A673 (cell line): ENCODE data around the gene CBLB. TPM values are rescaled to one million over a fixed set of nuclear protein-coding genes. Genes with fewer than 3 reads are reported as not detected.

ENCODE experiments used
- BruUV-seq: library from RNA; stranded (reverse); fragments of 400-500 nt; replicated peaks from 2 replicates; lab custom pipeline; 2021; lab: Mats Ljungman, UMichigan
- CTCF ChIA-PET: fragments of 300-600 bp; sonication (Branson Sonifier 250); formaldehyde crosslinking; loops from one replicate; lab custom pipeline; 2022; ENCODE audit warnings: antibody characterized with exemption; lab: Charles Lee
- POLR2A ChIA-PET: fragments of 300-600 bp; sonication (Branson Sonifier 250); formaldehyde crosslinking; loops from one replicate; lab custom pipeline; 2022; ENCODE audit warnings: antibody characterized with exemption; ENCODE audit not compliant: low non-redundant PET; lab: Charles Lee
- DNase-seq: peaks from one replicate; pipeline ENCODE4 v3.0.0-alpha.2; 2015; ENCODE audit warnings: low spot score
- H3K27ac ChIP-seq: fragments of 200-600 bp; sonication (generic); 2 replicates; pipeline ENCODE4 v1.5.1; 2016; ENCODE audit warnings: mixed run types, low read depth, mild to moderate bottlenecking, mixed read lengths, antibody characterized with exemption, low read length; ENCODE audit not compliant: poor library complexity, severe bottlenecking
- H3K27me3 ChIP-seq: fragments of 200-600 bp; sonication (generic); replicated peaks from 2 replicates; pipeline ENCODE4 v1.6.1; 2017; ENCODE audit warnings: mixed run types, low read depth, mild to moderate bottlenecking, mixed read lengths, antibody characterized with exemption, low read length; ENCODE audit not compliant: insufficient read depth, poor library complexity
- H3K36me3 ChIP-seq: fragments of 200-600 bp; sonication (generic); 2 replicates; pipeline ENCODE4 v1.6.1; 2016; ENCODE audit warnings: mixed run types, mild to moderate bottlenecking, mixed read lengths, antibody characterized with exemption, low read length; ENCODE audit not compliant: insufficient read depth, poor library complexity, severe bottlenecking
- H3K4me1 ChIP-seq: fragments of 200-600 bp; sonication (generic); 2 replicates; pipeline ENCODE4 v1.6.1; 2017; ENCODE audit warnings: mixed run types, mild to moderate bottlenecking, mixed read lengths, antibody characterized with exemption, low read length; ENCODE audit not compliant: insufficient read depth, poor library complexity, severe bottlenecking
- H3K4me3 ChIP-seq: fragments of 200-600 bp; sonication (generic); 2 replicates; pipeline ENCODE4 v1.5.1; 2016; ENCODE audit warnings: low read depth, mixed run types, mild to moderate bottlenecking, mixed read lengths, low read length; ENCODE audit not compliant: poor library complexity, severe bottlenecking
- H3K9me3 ChIP-seq: fragments of 200-600 bp; sonication (generic); 2 replicates; pipeline ENCODE4 v1.6.1; 2016; ENCODE audit warnings: mixed run types, low read depth, mild to moderate bottlenecking, mixed read lengths, antibody characterized with exemption, low read length; ENCODE audit not compliant: poor library complexity, severe bottlenecking
- CTCF ChIP-seq: fragments of 300-800, 200-600 bp; sonication (generic); conservative IDR thresholded peaks from 2 replicates; pipeline ENCODE4 v1.5.1; 2017; ENCODE audit warnings: low read depth, mild to moderate bottlenecking, antibody characterized with exemption, low read length, moderate library complexity, mixed read lengths
- EZH2 ChIP-seq: fragments of 200-600 bp; sonication (generic); IDR thresholded peaks from 2 replicates; pipeline ENCODE4 v1.6.1; 2017; ENCODE audit warnings: borderline replicate concordance, low read depth, mild to moderate bottlenecking, mixed read lengths, antibody characterized with exemption, low read length; ENCODE audit not compliant: poor library complexity, severe bottlenecking
- intact Hi-C: fragments of 100-400 bp; cut with micrococcal nuclease; formaldehyde crosslinking; loops from one replicate; pipeline ENCODE4 v1.10.0; 2022; ENCODE audit not compliant: unreplicated experiment
- total RNA-seq: library from RNA; stranded (reverse); gene quantifications from 2 replicates; pipeline ENCODE4 v1.2.3, GENCODE V29; 2021

CBLB gene
- total RNA-seq, 1 experiment from 2014 or later: 23.3 TPM

DNA sequence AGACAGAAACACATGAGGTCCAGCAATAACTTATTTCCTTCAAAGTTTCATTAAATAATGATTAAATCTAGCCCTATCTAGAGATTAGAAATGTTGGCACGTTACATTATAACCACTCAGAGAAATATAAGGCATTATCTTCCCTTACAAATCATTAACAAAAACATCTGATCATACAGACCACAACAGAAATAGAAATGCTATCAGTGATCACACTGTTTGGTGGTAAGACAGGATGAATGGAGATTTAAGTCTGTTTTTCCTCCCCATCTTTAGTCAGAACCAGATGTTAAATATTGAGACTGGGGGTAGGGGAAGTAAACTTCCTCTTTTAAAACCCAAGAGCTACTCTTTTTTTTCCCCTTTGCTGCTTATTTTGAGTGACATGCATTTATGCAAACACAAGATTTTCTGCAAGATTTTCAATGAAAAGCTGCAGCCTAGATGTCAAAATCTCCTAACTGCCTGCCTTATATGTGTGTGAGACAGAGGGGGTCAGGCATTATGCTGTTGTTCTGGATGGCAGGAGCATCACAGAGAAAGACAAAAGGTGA is 70.4 kb downstream of the CBLB start:
- CTCF ChIA-PET: no interaction called here
- DNase-seq: no peak
- Histone ChIP-seq H3K4me3 (no peak overlapping the region), H3K36me3 (no peaks in the 10 kb centered on the region), H3K27me3 (no peaks in the 10 kb centered on the region), H3K4me1 (peaks cover 33% of the 10 kb centered on the region), H3K27ac (no peak overlapping the region), H3K9me3 (peaks cover 6% of the 10 kb centered on the region)
- intact Hi-C loops: no loop called here
- no peak for TF ChIP-seq CTCF
- TF ChIP-seq EZH2: no peak
- POLR2A ChIA-PET: no interaction called here
- BruUV-seq: no TSS peak

DNA sequence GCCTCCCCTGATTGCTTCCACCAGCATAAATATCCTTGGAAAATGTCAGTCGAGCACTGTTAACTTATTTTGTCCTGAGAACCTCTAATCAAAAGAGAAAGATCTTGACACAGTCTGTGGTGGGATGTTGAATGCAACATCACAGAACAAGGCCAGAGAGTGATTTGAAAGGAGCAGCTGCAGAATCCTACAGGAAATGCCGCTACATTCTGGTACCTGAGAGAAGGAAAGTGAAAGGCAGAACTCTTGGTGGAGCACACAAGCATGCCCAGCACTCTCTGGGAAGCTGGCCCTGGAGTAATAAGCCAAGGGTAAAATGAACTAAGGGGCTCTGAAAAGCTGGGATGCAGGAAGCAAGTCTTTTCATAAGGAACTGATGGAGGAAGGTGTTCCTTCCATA is 75.8 kb downstream of the CBLB start:
- intact Hi-C loops: no loop called here
- ChIA-PET CTCF (no interaction called here), POLR2A (no interaction called here)
- BruUV-seq: no TSS peak
- no peak overlapping the region for H3K27ac ChIP-seq
- DNase-seq: no peak
- H3K27me3 ChIP-seq: no peaks in the 10 kb centered on the region
- no peaks in the 10 kb centered on the region for H3K36me3 ChIP-seq
- H3K4me3 ChIP-seq: no peak overlapping the region
- TF ChIP-seq EZH2 (no peak), CTCF (no peak)
- H3K4me1 ChIP-seq: peaks cover 4% of the 10 kb centered on the region
- peaks cover 6% of the 10 kb centered on the region for H3K9me3 ChIP-seq

GRCh38 chr3:105791919-105792786 is 76.7 kb downstream of the CBLB start:
- ChIA-PET POLR2A (no interaction called here), CTCF (no interaction called here)
- Histone ChIP-seq H3K4me3 (no peak overlapping the region), H3K27ac (no peak overlapping the region), H3K9me3 (peaks cover 6% of the 10 kb centered on the region), H3K4me1 (peaks cover 13% of the 10 kb centered on the region), H3K27me3 (no peaks in the 10 kb centered on the region), H3K36me3 (no peaks in the 10 kb centered on the region)
- intact Hi-C loops: no loop called here
- TF ChIP-seq CTCF (no peak), EZH2 (no peak)
- BruUV-seq: no TSS peak
- no peak for DNase-seq
